Measurements from ENCODE around the gene TUBB2A.
"Not testable (repeated sequence)": the region's sequence is repeated elsewhere in the genome, so short reads cannot be mapped to it uniquely, and the experiment has no call there.

The TUBB2A gene

DNA sequence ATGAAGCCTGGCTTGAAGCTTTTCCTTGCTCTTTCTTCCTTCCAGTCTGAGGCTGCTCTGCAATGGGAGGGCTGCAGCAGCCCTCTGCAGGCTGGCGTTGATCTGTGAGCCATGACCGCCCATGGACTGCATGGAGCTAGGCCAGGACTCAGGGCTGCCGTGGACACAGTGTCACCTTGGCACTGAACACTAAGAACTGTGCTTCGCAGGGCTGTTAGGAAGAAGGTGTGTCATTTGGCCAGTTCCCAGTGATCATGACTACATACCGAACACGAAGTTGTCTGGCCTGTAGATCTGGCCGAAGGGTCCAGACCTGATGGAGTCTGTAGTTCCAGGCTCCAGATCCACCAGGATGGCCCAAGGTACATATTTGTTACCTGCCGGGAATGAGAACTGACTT is 21.3 kb upstream of the TUBB2A start:
- DNase-seq, result not testable (repeated sequence)

DNA sequence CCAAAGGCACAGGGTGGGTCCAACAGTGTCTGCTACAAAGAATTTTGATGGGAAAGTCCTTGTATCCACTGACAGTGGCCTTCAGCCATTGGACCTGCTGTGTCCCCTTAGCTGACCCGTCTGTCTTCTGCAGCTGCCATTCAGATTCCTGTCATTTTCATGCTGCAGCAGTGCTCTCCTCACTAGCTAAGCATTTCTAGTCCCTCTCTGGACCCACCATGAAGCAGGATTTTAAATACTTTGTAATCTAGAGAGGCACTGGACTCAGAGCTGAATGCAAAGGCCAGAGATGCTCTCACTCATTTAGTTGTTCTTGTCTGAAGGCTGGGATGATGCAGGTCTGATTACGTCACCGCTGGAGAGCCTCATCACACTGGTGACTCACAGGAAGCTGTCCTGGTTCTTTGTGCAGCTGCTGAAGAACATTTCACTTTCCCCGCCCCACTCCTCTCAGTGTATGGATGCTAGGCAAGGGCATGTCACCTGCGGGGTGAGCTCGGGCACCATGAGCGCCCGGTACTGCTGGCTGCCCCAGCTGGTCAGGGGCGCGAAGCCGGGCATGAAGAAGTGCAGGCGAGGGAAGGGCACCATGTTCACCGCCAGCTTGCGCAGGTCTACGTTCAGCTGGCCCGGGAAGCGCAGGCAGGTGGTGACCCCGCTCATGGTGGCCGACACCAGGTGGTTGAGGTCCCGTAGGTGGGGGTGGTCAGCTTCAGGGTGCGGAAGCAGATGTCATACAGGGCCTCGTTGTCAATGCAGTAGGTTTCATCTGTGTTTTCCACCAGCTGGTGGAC is 19.4 kb upstream of the TUBB2A start:
- DNase-seq, result no peak

DNA sequence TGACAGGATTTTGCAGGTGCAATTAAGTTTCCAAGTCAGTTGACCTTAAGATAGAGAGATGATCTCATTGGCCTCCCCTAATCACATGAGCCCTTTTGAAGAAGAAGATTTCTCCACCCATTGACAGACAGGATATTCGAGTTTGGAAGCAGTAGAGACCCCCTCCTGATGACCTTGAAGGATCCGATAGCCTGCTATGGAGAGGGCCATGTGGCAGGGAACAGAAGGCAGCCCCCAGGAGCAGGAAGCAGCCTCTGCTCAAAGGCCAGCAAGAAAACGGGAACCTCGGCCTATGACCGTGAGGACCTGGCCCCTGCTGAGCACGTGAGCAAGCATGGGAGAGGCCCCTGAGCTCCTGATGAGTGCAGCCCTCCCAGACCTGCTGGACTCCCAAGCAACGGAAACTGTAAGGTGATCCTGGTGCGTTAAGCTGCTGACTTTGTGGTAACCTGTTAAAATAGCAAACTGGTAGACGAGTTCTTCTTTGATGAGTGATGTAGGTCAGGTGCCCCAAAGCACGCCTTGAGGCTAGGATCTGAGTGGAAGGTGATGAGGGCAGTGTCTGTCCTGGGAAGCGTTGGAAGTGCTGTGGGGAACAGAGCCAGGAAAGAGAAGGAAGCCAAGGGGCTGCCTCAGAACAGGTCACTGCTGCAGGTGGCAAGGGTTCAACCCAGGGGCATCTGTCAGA is 18.5 kb upstream of the TUBB2A start:
- no peak for DNase-seq

DNA sequence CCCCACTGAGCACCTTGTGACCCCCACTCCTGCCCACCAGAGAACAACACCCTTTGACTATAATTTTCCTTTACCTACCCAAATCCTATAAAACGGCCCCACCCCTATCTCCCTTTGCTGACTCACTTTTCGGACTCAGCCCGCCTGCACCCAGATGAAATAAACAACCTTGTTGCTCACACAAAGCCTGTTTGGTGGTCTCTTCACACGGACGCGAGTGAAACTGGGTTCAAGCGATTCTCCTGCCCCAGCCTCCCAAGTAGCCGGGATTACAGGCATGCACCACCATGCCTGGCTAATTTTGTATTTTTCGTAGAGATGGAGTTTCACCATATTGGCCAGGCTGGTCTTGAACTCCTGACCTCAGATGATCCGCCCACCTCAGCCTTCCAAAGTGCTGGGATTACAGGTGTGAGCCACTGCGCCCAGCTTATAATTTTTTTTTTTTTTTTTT is 16.3 kb upstream of the TUBB2A start:
- DNase-seq, result not testable (repeated sequence)

DNA sequence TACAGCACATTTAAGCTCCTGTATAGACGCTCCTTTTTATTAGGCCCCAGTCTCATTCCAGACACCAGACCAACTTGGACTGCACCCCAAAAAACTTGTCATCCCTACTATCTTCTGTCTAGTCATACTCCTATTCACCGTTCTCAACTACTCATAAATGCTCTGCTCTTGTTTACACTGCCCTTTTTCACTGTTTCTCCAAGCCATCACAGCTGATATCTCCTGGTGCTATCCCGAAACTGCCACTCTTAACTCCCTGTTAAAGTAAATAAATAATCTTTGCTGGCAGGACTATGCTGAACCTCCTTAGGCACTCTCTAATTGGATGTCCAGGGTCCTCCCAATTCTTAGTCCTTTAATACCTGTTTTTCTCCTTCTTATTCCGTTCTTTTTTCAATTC is 15.4 kb upstream of the TUBB2A start:
- DNase-seq, result not testable (repeated sequence)

DNA sequence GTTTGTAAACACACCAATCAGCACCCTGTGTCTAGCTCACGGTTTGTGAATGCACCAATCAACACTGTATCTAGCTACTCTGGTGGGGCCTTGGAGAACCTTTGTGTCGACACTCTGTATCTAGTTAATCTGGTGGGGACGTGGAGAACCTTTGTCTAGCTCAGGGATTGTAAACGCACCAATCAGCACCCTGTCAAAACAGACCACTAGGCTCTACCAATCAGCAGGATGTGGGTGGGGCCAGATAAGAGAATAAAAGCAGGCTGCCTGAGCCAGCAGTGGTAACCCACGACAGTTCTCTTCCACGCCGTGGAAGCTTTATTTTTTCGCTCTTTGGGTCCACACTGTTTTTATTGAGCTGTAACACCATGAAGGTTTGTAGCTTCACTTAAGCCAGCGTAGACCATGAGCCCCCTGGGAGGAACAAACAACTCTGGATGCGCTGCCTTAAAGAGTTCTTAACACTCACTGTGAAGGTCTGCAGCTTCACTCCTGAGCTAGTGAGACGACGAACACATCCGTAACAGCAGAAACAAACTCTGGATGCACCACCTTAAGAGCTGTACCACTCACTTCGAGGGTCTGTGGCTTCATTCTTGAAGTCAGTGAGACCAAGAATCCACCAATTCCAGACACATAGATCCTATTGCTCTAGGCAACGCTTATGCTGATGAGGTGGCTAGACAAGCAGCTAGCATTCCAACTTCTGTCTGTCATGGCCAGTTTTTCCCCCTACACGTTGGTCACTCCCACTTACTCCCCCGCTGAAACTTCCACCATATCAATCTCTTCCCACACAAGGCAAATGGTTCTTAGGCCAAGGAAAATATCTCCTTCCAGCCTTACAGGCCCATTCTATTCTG is 14.2 kb upstream of the TUBB2A start:
- not testable (repeated sequence) for DNase-seq

DNA sequence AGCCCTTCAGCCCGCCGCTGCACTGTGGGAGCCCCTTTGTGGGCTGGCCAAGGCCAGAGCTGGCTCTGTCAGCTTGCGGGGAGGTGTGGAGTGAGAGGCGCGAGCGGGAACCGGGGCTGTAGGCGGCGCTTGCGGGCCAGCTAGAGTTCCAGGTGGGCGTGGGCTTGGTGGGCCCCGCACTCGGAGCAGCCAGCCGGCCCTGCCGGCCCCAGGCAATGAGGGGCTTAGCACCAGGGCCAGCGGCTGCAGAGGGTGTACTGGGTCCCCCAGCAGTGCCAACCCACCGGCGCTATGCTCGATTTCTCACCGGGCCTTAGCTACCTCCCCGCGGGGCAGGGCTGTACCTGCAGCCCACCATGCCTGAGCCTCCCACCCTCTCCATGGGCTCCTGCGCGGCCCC is 13.3 kb upstream of the TUBB2A start:
- DNase-seq, result not testable (repeated sequence)

DNA sequence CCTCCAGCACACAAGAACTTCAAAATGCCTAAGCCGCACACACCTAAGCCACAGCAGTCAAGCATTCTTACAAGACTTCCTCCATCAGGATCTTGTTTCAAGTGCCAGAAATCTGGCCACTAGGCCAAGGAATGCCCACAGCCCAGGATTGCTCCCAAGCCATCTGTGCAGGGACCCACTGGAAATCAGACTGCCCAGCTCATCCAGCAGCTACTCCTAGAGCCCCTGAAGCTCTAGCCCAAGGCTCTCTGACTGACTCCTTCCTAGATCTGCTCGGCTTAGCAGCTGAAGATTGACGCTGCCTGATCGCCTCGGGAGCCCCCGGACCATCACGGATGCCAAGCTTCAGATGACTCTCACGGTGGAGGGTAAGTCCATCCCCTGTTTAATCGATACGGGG is 10.7 kb upstream of the TUBB2A start:
- not testable (repeated sequence) for DNase-seq

DNA sequence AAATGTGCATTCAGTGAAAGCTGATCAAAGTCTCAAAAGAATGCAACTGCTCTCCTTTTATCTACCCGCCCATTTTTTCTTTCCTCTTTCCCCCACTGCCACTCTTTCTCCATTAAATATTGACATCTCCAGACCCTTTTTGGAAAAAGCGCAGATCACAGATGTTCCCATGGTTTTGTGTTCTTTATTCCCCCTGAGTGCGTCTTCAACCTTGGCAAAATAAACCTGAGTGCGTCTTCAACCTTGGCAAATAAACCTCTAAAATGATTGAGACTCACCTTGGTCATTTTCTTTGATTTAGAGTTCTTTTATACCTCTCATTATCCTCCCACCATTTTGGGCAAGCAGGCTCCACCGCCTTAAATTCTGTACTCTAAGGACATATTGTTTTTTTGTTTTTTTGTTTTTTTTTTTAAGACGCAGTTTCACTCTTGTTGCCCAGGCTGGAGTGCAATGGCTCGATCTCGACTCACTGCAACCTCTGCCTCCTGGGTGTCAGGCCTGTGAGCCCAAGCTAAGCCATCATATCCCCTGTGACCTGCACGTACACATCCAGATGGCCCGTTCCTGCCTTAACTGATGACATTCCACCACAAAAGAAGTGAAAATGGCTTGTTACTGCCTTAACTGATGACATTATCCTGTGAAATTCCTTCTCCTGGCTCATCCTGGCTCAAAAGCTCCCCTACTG is 9.3 kb upstream of the TUBB2A start:
- DNase-seq, result not testable (repeated sequence)

DNA sequence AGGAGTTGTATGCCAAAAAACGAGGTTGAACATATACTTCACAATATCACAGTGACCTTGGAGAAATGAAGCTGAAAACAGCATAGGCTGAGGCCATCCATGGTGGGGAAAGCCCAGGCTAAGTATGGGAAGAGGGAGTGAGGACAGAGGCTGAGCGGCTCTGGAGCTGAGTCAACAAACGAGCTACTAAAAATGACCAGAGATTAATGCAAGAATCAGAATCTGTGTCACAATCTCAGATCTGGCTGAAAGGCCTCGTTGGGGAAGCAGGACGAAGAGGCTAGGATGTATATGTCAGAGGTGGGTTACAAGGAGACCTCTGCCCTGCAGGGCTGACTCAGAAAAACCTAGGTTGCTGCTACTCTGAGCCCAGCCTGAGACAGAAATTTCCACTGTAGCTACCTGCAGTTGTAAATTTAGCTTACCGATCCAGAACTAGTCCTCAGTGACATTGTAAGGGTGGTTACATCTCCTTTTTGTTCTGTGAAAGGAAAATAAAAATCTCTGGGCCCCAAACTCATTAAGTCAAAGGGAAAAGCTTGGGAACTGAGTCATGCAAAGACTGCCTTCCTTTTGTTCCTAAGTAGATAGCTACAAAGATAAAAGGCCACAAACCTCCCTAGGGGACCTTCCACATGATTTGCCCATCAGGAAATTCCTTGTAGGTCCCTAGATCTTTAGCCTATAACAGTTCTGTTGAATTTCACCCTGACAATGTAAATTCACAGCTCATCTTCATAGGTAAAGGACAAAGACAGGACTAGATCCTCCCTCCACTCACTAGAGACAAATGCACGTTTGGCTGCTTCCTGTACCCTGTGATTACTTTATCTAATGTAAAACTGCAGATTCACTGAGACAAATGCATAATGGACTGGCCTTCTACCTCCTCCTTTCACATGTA is 8.5 kb upstream of the TUBB2A start:
- no peak for DNase-seq

DNA sequence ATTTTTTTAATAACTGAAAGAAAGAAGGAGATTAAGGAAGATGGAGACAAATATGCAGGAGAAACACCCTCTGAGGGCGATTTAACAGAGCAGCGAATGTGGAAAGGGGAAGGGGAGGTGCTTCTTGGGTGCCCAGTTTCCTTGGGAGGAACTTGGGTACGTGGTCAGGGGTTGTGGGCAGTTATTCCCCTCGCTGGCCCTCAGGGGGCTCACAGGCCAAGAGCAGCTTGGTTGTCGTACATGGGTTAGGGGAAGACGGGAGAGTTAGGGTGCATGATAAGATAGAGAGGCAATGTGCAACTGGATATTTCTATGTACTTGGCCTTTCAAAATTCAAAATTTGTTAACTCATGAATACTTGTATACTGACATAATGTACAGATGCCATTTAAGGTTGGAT is 7.0 kb upstream of the TUBB2A start:
- DNase-seq, result no peak

DNA sequence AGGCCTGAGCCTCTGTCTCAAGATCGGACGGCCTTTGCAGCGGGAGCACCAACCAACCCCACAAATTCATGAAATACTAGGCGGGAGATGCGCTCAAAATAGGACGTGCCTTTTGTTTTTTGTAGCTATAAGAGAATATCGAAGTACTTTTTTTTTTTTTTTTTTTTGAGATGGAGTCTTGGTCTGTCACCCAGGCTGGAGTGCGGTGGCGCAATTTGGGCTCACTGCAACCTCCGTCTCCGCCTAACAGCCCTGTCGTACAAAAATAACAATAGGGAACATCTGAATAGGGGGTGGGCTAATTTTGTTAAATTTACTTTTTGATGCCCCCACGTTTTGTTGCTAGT is 5.9 kb upstream of the TUBB2A start:
- no peak for DNase-seq

DNA sequence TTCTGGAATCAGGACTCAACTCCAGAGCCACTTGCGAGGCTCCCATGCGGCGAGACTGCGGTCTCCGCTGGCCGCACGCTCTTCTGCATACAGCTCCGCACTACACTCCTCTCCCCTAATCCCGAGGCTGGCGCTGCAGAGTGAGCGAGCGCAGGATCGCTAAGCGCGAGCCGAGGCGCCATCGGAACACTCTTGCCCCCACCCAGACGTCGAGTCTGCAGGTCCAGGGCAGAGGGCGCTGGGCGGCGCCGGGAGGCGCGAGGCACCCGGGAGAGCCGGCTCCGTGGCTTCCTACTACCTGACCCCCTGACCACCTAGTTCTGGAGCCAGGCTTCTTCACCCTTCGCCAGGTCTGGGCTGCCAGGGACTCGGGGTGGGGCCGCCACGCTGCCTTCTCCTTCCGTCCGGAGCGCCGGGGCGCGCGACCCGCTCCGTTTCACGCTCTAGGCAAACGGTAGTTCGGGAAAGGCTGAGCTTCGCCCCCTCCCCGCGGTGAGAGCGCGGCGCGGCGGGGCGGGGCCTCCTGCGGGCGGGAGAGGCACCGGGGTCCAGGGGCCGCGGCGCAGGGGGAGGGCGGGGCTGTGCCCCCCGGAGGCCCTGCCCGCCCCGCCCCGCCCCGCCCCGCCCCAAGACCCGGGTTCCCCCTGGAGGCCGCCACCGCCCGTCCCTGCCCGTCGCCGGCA is 5.4 kb upstream of the TUBB2A start:
- DNase-seq, result no peak

DNA sequence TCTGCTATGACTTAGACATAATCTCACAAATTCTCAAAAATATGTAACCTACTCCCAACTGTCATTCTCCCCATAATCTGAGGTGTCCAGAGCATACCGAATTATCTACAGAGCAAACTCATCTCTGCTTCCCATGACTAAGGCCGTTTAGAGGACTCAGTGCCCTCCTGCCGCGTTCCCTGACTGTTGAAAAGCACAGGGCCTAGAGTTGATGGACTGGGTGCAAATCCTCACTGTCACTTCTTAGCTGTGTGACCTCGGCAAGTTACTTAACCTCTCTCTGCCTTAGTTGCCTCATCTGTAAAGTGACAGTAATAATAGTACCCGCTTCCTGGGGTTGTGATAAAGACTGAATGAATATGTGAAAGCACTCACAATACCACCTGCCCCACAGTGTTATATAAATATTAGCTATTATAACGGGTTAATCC is 4.7 kb upstream of the TUBB2A start:
- DNase-seq, result no peak

DNA sequence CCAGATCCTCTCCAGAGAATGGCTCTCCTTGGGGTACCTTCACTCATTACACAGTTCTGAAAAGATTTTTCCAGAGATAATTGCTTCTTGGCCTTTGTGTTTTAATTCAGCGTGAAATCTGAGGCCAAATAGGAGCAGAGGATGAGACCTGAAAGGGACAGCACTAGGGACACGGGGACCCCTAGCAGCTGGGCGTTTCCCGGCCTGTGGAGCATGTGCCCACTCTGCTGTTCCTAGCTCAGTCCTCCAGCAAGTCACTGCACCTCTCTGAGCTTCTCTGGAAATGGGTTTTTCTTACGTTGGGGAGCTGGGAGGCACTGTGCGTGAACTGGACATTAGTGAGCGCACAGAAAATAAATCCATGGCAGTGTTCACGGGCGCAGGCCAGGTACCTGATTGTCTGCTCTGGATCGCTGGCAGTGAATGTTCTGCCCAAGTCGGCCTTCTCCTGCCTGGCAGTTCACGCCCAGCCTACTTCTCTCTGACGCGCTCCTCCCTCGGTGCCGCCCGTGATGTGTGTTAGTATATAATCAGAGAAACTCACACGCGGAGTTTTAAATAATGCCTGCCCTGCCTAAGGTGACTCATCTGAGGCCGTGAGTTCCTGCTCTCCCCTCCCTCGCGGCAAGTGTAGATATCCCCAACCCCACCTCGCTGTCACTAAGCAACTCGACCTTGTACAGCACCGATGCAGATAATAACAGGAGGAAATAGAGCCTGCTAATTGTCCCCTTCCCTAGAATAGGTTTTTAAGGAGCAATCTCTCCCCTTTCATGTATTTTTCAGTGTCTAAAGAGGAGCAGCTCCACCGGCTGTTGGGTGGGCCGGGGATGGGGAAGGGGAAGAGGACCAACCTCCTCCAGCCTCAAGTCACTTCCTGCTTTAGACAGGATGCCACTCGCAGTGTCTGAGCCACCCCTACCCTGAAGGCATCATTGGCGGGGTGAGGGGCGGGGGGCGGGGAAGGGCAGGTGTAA is 2.7 kb upstream of the TUBB2A start:
- peak; percentile 68 for DNase-seq

DNA sequence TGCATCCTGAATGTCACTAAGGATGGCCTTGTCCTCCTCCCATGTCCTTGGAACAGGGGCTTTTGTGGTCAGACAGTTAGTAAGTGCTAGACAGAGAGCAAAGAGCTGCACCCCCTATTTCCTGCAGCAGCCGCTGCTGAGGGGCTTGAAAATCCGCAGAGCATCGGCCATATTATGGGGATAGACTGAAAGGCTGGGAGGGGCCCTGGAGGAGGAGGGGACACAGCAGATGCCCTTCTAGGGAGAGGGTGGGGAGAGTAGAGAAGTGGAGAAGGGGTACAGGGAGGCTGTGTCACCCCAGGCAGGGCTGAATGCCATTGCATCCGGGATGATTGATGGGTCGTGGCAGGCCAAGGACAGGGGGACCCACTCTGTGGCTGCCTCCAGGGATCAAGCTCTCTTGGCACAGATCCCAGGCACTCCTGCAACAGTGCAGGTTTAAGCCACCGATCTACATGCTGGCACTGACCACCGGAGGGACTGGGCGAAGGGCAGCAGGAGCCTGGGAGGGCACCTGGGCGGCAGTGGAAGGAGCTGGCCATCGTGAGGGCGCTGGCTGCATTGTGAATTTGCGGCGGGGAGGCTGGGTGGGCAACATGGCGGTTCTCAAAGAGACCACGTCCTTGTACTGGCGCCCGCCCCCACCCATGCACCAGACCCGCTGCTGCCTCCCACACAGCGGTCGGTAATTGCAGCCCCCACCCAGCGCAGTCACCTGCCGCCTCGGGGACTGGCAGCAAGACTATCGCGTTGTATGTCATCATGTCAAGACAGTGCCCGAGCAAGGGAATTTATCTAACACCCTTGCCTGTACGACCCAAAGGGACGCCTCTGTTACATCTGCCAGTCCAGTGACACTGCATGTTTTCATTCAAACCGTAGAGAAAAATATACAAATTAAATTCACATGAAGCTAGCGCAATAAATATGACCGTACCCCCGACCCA is 887 bp downstream of the TUBB2A start:
- DNase-seq, result not testable (repeated sequence)

DNA sequence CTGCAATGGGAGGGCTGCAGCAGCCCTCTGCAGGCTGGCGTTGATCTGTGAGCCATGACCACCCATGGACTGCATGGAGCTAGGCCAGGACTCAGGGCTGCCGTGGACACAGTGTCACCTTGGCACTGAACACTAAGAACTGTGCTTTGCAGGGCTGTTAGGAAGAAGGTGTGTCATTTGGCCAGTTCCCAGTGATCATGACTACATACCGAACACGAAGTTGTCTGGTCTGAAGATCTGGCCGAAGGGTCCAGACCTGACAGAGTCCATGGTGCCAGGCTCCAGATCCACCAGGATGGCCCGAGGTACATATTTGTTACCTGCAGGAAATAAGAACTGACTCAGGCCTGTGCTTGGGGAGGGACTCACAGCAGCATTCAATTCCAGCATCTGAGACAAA is 1.9 kb downstream of the TUBB2A start:
- DNase-seq, result not testable (repeated sequence)

DNA sequence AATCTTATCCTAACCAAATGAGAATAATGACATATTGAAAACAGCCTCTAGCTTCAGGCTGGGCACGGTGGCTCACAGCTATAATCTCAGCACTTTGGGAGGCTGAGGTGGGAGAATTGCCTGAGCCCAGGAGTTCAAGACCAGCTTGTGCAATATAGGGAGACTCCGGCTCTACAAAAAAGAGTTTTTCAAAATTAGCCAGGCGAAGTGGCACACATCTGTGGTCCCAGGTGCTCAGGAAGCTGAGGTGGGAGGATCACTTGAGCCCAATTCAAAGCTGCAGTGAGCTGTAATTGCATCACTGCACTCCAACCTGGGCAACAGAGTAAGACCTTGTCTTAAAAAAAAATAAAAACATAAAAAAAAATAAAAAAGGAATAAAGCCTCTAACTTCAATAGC is 4.7 kb downstream of the TUBB2A start:
- DNase-seq, result no peak

DNA sequence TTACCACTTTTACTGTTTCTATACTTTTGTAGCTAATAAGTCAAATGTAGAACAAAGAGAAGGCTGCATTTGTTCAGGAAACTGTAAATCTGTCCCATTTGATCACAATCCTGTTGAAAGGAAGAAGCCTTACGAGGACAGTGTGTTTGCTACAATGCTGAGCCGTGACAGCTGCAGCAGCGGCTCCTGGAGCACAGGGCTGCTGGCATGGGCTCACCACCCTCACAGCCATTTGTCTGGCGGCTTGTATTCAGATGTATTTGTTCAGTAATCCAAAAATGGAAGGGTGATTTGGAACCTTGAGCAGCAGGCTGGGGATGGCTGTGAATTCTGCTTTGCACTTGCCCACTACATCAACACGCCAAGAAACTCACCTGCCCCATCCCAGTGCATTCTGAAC is 5.7 kb downstream of the TUBB2A start:
- no peak for DNase-seq

Measured in NCI-H1436 treated with DMSO at 0.1 percent for 48 hours (cell line).